Measurements from ENCODE around the gene HSPB3. TPM values are rescaled to one million over a fixed set of nuclear protein-coding genes. Genes with fewer than 3 reads are reported as not detected.
"Not testable (repeated sequence)": the region's sequence is repeated elsewhere in the genome, so short reads cannot be mapped to it uniquely, and the experiment has no call there.

Gene HSPB3
- polyA plus RNA-seq, 1 donor (not counting 4 experiments of a cell fraction or from before 2014, with no cell fraction given): 1.8 TPM

GRCh38 chr5:54415896-54416601 lies 39.5 kb upstream of the HSPB3 start:
- peak overlapping the region; percentile 35 for H3K27ac ChIP-seq (ENCODE audit: control insufficient read depth, insufficient read depth, low read length)
- DNase-seq (ENCODE audit: low read depth, low spot score) (peak; percentile 69), FAIRE-seq (peak; percentile 82)
- H3K9ac ChIP-seq (ENCODE audit: control insufficient read depth, extremely low read depth, insufficient read depth, low read length): no peak overlapping the region
- TF ChIP-seq, protein P1, sequence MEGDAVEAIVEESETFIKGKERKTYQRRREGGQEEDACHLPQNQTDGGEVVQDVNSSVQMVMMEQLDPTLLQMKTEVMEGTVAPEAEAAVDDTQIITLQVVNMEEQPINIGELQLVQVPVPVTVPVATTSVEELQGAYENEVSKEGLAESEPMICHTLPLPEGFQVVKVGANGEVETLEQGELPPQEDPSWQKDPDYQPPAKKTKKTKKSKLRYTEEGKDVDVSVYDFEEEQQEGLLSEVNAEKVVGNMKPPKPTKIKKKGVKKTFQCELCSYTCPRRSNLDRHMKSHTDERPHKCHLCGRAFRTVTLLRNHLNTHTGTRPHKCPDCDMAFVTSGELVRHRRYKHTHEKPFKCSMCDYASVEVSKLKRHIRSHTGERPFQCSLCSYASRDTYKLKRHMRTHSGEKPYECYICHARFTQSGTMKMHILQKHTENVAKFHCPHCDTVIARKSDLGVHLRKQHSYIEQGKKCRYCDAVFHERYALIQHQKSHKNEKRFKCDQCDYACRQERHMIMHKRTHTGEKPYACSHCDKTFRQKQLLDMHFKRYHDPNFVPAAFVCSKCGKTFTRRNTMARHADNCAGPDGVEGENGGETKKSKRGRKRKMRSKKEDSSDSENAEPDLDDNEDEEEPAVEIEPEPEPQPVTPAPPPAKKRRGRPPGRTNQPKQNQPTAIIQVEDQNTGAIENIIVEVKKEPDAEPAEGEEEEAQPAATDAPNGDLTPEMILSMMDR (optimal IDR thresholded peaks at IDR 0.05 in 1 of 3, IDR thresholded peaks at IDR 0.05 in 1 of 3, conservative IDR thresholded peaks at IDR 0.05 in 1 of 3; ENCODE audit: extremely low read depth in 1 of 3, insufficient read depth in 2 of 3, low read length in 3 of 3): no peak
- no peak for TF ChIP-seq EZH2 (IDR thresholded peaks at IDR 0.05; ENCODE audit: low read length)
- H2AFZ ChIP-seq (ENCODE audit: control insufficient read depth, low read length): no peak overlapping the region
- H3K4me1 ChIP-seq (ENCODE audit: control insufficient read depth, extremely low read depth, insufficient read depth, low read length): peaks cover 16% of the 10 kb centered on the region
- H3K36me3 ChIP-seq (ENCODE audit: control insufficient read depth in 2 of 2, extremely low read depth in 1 of 2, insufficient read depth in 2 of 2, low read length in 2 of 2): no peaks in the 10 kb centered on the region
- H3K4me3 ChIP-seq (ENCODE audit: control insufficient read depth in 2 of 3, extremely low read depth in 1 of 3, insufficient read depth in 2 of 3, low read depth in 1 of 3, low read length in 3 of 3): no peak overlapping the region
- peak overlapping the region; percentile 62 for H3K4me2 ChIP-seq (ENCODE audit: control insufficient read depth, extremely low read depth, insufficient read depth, low read depth, low read length)
- dilution Hi-C loops (cut with MboI; ENCODE audit: extremely low pct_ligation_motif_present, low sequenced_read_pairs): no loop called here
- H3K9me3 ChIP-seq (ENCODE audit: control insufficient read depth, low read depth, low read length): no peaks in the 10 kb centered on the region
- H4K20me1 ChIP-seq (ENCODE audit: control insufficient read depth, extremely low read depth, insufficient read depth, low read length): no peaks in the 10 kb centered on the region
- no peaks in the 10 kb centered on the region for H3K79me2 ChIP-seq (ENCODE audit: control insufficient read depth, insufficient read depth, low read length)
- no peaks in the 10 kb centered on the region for H3K27me3 ChIP-seq (ENCODE audit: control insufficient read depth, extremely low read depth, insufficient read depth, low read length)
- no peaks in the 10 kb centered on the region for H3K9me1 ChIP-seq (ENCODE audit: control insufficient read depth, extremely low read depth, insufficient read depth, low read length)

- FAIRE-seq (peak; percentile 80), DNase-seq (ENCODE audit: low read depth, low spot score) (peak; percentile 11)
- H3K27me3 ChIP-seq (ENCODE audit: control insufficient read depth, extremely low read depth, insufficient read depth, low read length); H3K79me2 ChIP-seq (ENCODE audit: control insufficient read depth, insufficient read depth, low read length); dilution Hi-C loops (cut with MboI; ENCODE audit: extremely low pct_ligation_motif_present, low sequenced_read_pairs); H4K20me1 ChIP-seq (ENCODE audit: control insufficient read depth, extremely low read depth, insufficient read depth, low read length); H3K27ac ChIP-seq (ENCODE audit: control insufficient read depth, insufficient read depth, low read length); H3K9me1 ChIP-seq (ENCODE audit: control insufficient read depth, extremely low read depth, insufficient read depth, low read length); H3K36me3 ChIP-seq (ENCODE audit: control insufficient read depth in 2 of 2, extremely low read depth in 1 of 2, insufficient read depth in 2 of 2, low read length in 2 of 2); H3K4me3 ChIP-seq (ENCODE audit: control insufficient read depth in 2 of 3, extremely low read depth in 1 of 3, insufficient read depth in 2 of 3, low read depth in 1 of 3, low read length in 3 of 3); H3K9ac ChIP-seq (ENCODE audit: control insufficient read depth, extremely low read depth, insufficient read depth, low read length); H2AFZ ChIP-seq (ENCODE audit: control insufficient read depth, low read length); H3K4me2 ChIP-seq (ENCODE audit: control insufficient read depth, extremely low read depth, insufficient read depth, low read depth, low read length); H3K9me3 ChIP-seq (ENCODE audit: control insufficient read depth, low read depth, low read length): not testable (repeated sequence)
- H3K4me1 ChIP-seq (ENCODE audit: control insufficient read depth, extremely low read depth, insufficient read depth, low read length): peaks cover 16% of the 10 kb centered on the region
- TF ChIP-seq, protein P1 (optimal IDR thresholded peaks at IDR 0.05 in 1 of 3, IDR thresholded peaks at IDR 0.05 in 1 of 3, conservative IDR thresholded peaks at IDR 0.05 in 1 of 3; ENCODE audit: extremely low read depth in 1 of 3, insufficient read depth in 2 of 3, low read length in 3 of 3): peak in 2 of 3 experiments; percentile 44 to 61
These were observed 35.7 kb upstream of the HSPB3 start for GRCh38 chr5:54419573-54420423.

DNA sequence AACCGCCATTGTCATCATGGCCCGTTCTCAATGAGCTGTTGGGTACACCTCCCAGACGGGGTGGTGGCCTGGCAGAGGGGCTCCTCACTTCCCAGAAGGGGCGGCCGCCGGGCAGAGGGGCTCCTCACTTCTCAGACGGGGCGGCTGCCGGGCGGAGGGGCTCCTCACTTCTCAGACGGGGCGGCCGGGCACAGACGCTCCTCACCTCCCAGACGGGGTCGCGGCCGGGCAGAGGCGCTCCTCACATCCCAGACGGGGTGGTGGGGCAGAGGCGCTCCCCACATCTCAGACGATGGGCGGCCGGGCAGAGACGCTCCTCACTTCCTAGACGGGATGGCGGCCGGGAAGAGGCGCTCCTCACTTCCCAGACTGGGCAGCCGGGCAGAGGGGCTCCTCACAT lies 35.0 kb upstream of the HSPB3 start:
- H3K9me3 ChIP-seq (ENCODE audit: control insufficient read depth, low read depth, low read length); H3K27me3 ChIP-seq (ENCODE audit: control insufficient read depth, extremely low read depth, insufficient read depth, low read length); DNase-seq (ENCODE audit: low read depth, low spot score); H3K79me2 ChIP-seq (ENCODE audit: control insufficient read depth, insufficient read depth, low read length); dilution Hi-C loops (cut with MboI; ENCODE audit: extremely low pct_ligation_motif_present, low sequenced_read_pairs); H3K9me1 ChIP-seq (ENCODE audit: control insufficient read depth, extremely low read depth, insufficient read depth, low read length); H3K27ac ChIP-seq (ENCODE audit: control insufficient read depth, insufficient read depth, low read length); H2AFZ ChIP-seq (ENCODE audit: control insufficient read depth, low read length); FAIRE-seq; H3K4me3 ChIP-seq (ENCODE audit: control insufficient read depth in 2 of 3, extremely low read depth in 1 of 3, insufficient read depth in 2 of 3, low read depth in 1 of 3, low read length in 3 of 3); H3K36me3 ChIP-seq (ENCODE audit: control insufficient read depth in 2 of 2, extremely low read depth in 1 of 2, insufficient read depth in 2 of 2, low read length in 2 of 2); H3K9ac ChIP-seq (ENCODE audit: control insufficient read depth, extremely low read depth, insufficient read depth, low read length); H4K20me1 ChIP-seq (ENCODE audit: control insufficient read depth, extremely low read depth, insufficient read depth, low read length); H3K4me2 ChIP-seq (ENCODE audit: control insufficient read depth, extremely low read depth, insufficient read depth, low read depth, low read length): not testable (repeated sequence)
- H3K4me1 ChIP-seq (ENCODE audit: control insufficient read depth, extremely low read depth, insufficient read depth, low read length): peaks cover 12% of the 10 kb centered on the region

Measured in keratinocyte (primary cell).